Loucy (cell line): ENCODE data around the gene DCAF6.

Experiments used
- H2AFZ ChIP-seq: fragments of 200-600 bp; sonication (generic); 2 replicates; pipeline ENCODE4 v1.6.0; 2016; ENCODE audit warnings: antibody characterized with exemption, mild to moderate bottlenecking, low read length, moderate library complexity
- H3F3A ChIP-seq: fragments of 200-600 bp; 2 replicates; pipeline ENCODE4 v1.6.0; 2016; ENCODE audit warnings: antibody characterized with exemption, low read depth, mild to moderate bottlenecking
- H3K27me3 ChIP-seq: fragments of 200-600 bp; sonication (generic); 2 replicates; pipeline ENCODE4 v1.6.1; 2014; ENCODE audit warnings: low read length, mild to moderate bottlenecking; ENCODE audit not compliant: insufficient read depth, poor library complexity, severe bottlenecking
- H3K36me3 ChIP-seq: fragments of 200-600 bp; sonication (generic); 2 replicates; pipeline ENCODE4 v1.6.1; 2016; ENCODE audit warnings: low read length; ENCODE audit not compliant: insufficient read depth
- H3K4me1 ChIP-seq: fragments of 200-600 bp; sonication (generic); 2 replicates; pipeline ENCODE4 v1.5.1; 2014; ENCODE audit warnings: low read length, mild to moderate bottlenecking; ENCODE audit not compliant: insufficient read depth, poor library complexity, severe bottlenecking
- H3K4me2 ChIP-seq: fragments of 200-600 bp; sonication (generic); 2 replicates; pipeline ENCODE4 v1.6.0; 2014; ENCODE audit warnings: antibody characterized with exemption, low read length, low read depth, mild to moderate bottlenecking; ENCODE audit not compliant: poor library complexity, severe bottlenecking
- H3K4me3 ChIP-seq: fragments of 200-600 bp; sonication (generic); 2 replicates; pipeline ENCODE4 v1.5.1; 2014; ENCODE audit warnings: low read length, mild to moderate bottlenecking, mixed read lengths; ENCODE audit not compliant: poor library complexity, severe bottlenecking
- H3K79me2 ChIP-seq: fragments of 200-600 bp; sonication (generic); 2 replicates; pipeline ENCODE4 v1.6.1; 2014; ENCODE audit warnings: low read length; ENCODE audit not compliant: insufficient read depth
- H3K9ac ChIP-seq: fragments of 200-600 bp; sonication (generic); 2 replicates; pipeline ENCODE4 v1.6.0; 2014; ENCODE audit warnings: mild to moderate bottlenecking, low read depth, low read length, moderate library complexity; ENCODE audit not compliant: poor library complexity, severe bottlenecking
- H3K9me2 ChIP-seq: fragments of 200-600 bp; sonication (generic); replicated peaks from 2 replicates; pipeline ENCODE4 v1.6.1; 2016; ENCODE audit warnings: low read depth, low read length, mixed read lengths
- H3K9me3 ChIP-seq: fragments of 200-600 bp; sonication (generic); 2 replicates; pipeline ENCODE4 v1.6.1; 2014; ENCODE audit warnings: mild to moderate bottlenecking, antibody characterized with exemption, low read length, low read depth; ENCODE audit not compliant: insufficient read depth
- H4K20me1 ChIP-seq: fragments of 200-600 bp; sonication (generic); 2 replicates; pipeline ENCODE4 v1.6.0; 2014; ENCODE audit warnings: antibody characterized with exemption, low read length, mild to moderate bottlenecking; ENCODE audit not compliant: insufficient read depth, poor library complexity, severe bottlenecking
- EZH2phosphoT487 ChIP-seq: fragments of 200-600 bp; IDR thresholded peaks from 2 replicates; pipeline ENCODE4 v1.6.1; 2018; ENCODE audit warnings: antibody characterized with exemption, mild to moderate bottlenecking, moderate library complexity, borderline replicate concordance
- TF ChIP-seq, protein P1 (sequence below): fragments of 200-600 bp; sonication (generic); conservative IDR thresholded peaks from 2 replicates; pipeline ENCODE4 v1.5.1; 2014; ENCODE audit warnings: mild to moderate bottlenecking, antibody characterized with exemption, low read length

The DCAF6 gene

DNA sequence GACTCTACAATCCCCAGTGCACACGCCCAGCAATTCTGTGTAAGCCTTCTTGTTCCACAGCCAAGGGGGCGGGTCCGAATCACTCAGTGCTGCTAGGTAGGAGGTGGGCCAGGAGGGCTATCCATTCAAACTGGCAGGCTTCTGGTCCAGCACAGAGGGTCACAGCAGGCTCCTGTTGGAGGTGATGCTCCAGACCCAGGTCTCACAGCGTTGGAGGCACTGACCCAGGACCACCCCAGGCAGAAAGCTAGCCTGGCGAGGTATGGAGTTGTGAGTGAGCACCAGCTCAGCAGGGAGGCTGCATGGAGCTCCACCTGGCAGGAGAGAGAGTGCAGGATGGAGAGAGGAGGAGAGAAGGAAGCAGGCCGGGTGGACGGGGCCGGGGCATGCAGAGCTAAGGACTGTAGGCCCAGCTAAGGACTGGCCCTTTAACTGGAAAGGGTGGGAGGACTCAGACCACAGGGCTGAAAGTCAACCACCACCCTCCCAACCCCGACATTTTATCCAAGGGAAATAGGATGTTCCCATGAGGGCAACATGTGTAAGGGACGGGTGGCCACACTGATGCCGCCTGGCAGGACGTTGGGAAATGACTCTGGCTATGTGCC, 161.5 kb downstream of the DCAF6 start:
- Histone ChIP-seq H3K4me3 (no peak overlapping the region), H3K9me3 (no peaks in the 10 kb centered on the region), H3K9ac (no peak overlapping the region), H2AFZ (no peak overlapping the region), H3K4me1 (no peaks in the 10 kb centered on the region), H3F3A (no peaks in the 10 kb centered on the region), H3K4me2 (no peak overlapping the region), H3K36me3 (no peaks in the 10 kb centered on the region), H3K9me2 (no peaks in the 10 kb centered on the region), H3K79me2 (no peaks in the 10 kb centered on the region), H3K27me3 (no peaks in the 10 kb centered on the region), H4K20me1 (no peaks in the 10 kb centered on the region)
- TF ChIP-seq, protein P1, sequence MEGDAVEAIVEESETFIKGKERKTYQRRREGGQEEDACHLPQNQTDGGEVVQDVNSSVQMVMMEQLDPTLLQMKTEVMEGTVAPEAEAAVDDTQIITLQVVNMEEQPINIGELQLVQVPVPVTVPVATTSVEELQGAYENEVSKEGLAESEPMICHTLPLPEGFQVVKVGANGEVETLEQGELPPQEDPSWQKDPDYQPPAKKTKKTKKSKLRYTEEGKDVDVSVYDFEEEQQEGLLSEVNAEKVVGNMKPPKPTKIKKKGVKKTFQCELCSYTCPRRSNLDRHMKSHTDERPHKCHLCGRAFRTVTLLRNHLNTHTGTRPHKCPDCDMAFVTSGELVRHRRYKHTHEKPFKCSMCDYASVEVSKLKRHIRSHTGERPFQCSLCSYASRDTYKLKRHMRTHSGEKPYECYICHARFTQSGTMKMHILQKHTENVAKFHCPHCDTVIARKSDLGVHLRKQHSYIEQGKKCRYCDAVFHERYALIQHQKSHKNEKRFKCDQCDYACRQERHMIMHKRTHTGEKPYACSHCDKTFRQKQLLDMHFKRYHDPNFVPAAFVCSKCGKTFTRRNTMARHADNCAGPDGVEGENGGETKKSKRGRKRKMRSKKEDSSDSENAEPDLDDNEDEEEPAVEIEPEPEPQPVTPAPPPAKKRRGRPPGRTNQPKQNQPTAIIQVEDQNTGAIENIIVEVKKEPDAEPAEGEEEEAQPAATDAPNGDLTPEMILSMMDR, result no peak
- TF ChIP-seq EZH2phosphoT487, result no peak

DNA sequence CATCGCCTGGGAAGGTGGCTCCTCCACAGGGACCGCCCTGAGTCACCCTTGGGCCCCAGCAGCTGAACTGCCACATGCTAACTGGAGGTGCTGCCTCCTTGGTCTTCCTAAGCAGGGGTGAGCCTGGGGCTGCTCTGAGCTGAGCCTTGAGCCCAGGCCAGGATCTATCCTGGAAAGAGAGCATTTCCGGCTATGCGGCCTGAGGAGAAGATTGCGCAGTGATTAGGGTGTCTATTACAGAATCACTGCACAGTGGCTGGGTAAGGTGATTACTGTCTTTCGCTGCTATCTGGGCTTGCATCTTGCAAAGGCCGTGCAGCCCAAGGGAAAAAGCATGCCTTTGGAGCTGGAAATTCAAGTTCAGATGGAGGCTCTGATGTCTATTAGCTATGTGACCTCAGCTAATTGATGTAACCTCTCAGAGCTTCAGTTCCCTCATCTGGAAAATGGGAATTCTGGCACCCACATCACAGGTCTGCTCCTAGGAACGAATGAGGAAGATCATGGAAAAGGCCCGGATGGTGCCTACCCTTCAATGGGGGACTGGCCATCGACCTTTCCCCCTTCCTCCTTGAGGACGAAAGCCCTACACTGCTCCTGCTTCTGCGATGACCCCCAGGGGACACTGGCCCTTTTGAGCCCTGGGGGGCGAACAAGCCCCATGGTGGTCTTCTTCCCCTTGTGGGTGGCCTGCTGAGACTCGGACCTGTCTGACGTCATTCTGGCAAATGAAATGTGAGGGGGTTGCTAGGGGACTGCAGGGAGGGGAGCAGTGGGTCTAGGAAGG, 162.2 kb downstream of the DCAF6 start:
- Histone ChIP-seq H3F3A (no peaks in the 10 kb centered on the region), H3K9me3 (no peaks in the 10 kb centered on the region), H4K20me1 (no peaks in the 10 kb centered on the region), H3K9ac (no peak overlapping the region), H3K4me2 (no peak overlapping the region), H3K4me3 (no peak overlapping the region), H3K4me1 (no peaks in the 10 kb centered on the region), H3K27me3 (no peaks in the 10 kb centered on the region), H3K36me3 (no peaks in the 10 kb centered on the region), H3K9me2 (no peaks in the 10 kb centered on the region), H2AFZ (no peak overlapping the region), H3K79me2 (no peaks in the 10 kb centered on the region)
- no peak for TF ChIP-seq EZH2phosphoT487
- TF ChIP-seq, protein P1, result no peak

DNA sequence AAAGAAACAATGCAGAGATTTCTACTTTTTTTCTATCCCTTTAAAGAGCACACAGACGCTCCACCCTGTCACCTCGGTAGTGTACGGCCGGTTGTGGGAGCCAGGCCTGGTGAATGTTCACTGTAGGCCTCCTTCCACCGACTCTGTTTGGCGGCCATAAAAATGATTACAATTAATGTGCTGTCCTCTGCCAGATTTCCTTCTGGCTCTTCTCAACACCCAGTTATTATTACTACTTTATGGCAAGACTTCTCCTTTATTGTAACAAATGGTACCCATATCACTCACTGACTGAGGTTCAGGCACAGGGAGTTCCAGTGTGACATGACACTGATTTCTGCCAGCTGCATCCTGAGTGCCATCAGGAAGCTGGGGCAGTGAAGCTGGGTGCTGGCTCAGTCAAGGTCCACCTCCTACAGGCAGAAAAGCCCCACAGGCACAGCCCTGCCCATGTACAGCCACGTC, 162.9 kb downstream of the DCAF6 start:
- no peaks in the 10 kb centered on the region for H3K9me3 ChIP-seq
- H3K27me3 ChIP-seq, result no peaks in the 10 kb centered on the region
- H3K36me3 ChIP-seq, result no peaks in the 10 kb centered on the region
- no peak overlapping the region for H2AFZ ChIP-seq
- H3K4me3 ChIP-seq, result no peak overlapping the region
- H3K4me2 ChIP-seq, result no peak overlapping the region
- no peaks in the 10 kb centered on the region for H3F3A ChIP-seq
- no peaks in the 10 kb centered on the region for H3K79me2 ChIP-seq
- no peak overlapping the region for H3K9ac ChIP-seq
- no peaks in the 10 kb centered on the region for H3K9me2 ChIP-seq
- TF ChIP-seq, protein P1, result no peak
- H4K20me1 ChIP-seq, result no peaks in the 10 kb centered on the region
- H3K4me1 ChIP-seq, result no peaks in the 10 kb centered on the region
